Fibroblast of skin of left quadriceps (primary cell): ENCODE measurements around the gene MAMSTR.
"Not testable (repeated sequence)": the region's sequence is repeated elsewhere in the genome, so short reads cannot be mapped to it uniquely, and the experiment has no call there.

Experiments used
- DNase-seq, 2 experiments: peaks; one replicate each; pipeline ENCODE4 v3.0.0-alpha.2; 2013; ENCODE audit warnings: low read depth in 2 of 2

Gene MAMSTR

DNA sequence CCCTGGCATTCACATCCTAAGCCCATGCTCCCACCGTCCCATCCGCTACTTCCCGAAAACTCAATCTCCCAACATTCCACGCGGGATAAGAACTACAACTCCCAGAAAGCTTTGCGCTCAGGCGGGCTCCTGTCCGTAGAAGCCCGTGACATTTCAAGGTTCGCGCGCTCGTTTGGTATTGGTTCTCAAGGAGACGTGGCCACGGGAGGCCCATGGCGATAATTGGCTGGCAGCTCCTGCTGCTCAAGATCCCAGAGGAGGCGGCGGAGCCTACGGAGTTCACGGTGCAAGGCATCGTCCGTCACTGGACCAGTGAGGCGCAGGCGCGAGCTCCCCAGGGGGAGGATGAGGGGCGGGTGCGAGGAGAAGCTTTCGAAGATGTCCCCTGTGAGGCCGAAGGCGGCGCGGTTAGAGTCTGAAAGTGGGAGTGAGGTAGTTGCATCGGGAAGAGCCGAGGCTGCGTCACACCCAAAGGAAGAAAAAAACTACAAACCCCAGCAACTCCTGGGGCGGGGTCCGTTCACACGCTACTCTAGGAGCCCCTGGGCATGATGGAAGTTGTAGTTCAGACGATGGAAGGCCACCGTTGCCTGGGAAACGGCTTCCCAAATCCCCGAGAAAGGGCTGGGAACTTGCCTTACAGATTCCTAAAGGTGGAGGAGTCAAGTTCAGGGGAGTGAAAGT, 1.2 kb upstream of the MAMSTR start:
- peak; percentile 98 to 99 for DNase-seq

DNA sequence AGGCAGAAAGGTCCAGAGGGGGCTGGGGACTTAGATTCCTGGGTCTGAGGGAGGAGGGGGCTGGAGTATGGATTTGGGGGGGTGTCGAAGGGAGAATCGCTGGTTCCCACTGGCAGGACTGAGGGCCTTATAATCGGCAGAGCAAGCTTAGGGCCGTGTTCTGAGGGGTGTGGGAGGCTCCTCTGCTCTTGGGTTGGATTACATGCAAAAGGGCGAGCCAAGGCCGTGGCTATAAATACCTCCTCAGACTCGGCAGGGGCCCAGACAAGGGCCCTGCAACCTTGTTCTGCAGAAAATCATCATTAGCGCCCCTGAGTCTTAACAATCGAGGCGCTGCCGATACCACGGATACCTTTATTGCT, 707 bp upstream of the MAMSTR start:
- no peak for DNase-seq

DNA sequence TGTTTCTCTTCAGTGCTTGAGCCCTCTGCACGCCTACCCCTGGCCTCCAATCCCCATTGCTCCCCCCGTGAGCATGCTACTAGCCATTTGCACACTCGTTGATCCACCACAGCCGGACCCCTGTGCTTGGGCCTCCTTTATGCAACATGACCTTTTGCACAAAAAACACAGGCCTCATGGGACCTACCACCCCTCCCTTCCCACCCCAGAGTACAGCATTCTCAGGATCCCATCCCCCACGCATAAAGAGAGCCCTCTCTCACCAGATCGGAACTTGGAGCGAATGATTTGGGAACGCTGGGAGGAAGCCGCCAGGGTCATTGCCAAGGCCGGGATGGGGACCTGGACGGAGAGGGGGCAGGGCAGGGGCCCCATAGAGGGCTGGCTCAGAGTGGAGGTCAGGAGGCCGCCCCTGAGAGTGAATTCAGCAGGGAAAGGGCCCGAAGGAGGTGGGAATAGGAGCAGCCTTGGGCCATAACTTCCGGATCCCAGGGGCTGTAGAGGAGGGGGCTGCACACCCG, 754 bp downstream of the MAMSTR start:
- DNase-seq = no peak

DNA sequence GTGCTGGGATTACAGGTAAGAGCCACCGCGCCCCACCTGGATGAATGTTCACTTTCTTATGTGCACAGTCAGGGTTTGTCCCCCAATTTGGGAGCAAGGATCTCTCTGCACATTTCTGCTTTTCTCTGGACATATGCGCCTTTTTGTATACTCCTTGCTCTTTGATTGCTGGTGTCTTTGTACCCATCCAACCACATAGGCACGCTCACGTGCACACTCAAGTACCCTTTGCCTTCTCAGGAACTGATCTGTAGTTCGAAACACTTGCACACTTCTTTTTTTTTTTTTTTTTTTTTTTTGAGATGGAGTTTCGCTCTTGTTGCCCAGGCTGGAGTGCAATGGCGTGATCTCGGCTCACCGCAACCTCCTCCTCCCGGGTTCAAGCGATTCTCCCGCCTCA, 1.4 kb downstream of the MAMSTR start:
- not testable (repeated sequence) for DNase-seq

- peak; percentile 36 to 40 for DNase-seq
Observed at GRCh38 chr19:48716562-48717291, 2.8 kb downstream of the MAMSTR start.

- no peak for DNase-seq
Observed at GRCh38 chr19:48715681-48716171, 3.8 kb downstream of the MAMSTR start.

GRCh38 chr19:48714759-48715675, 4.5 kb downstream of the MAMSTR start:
- DNase-seq = no peak

DNA sequence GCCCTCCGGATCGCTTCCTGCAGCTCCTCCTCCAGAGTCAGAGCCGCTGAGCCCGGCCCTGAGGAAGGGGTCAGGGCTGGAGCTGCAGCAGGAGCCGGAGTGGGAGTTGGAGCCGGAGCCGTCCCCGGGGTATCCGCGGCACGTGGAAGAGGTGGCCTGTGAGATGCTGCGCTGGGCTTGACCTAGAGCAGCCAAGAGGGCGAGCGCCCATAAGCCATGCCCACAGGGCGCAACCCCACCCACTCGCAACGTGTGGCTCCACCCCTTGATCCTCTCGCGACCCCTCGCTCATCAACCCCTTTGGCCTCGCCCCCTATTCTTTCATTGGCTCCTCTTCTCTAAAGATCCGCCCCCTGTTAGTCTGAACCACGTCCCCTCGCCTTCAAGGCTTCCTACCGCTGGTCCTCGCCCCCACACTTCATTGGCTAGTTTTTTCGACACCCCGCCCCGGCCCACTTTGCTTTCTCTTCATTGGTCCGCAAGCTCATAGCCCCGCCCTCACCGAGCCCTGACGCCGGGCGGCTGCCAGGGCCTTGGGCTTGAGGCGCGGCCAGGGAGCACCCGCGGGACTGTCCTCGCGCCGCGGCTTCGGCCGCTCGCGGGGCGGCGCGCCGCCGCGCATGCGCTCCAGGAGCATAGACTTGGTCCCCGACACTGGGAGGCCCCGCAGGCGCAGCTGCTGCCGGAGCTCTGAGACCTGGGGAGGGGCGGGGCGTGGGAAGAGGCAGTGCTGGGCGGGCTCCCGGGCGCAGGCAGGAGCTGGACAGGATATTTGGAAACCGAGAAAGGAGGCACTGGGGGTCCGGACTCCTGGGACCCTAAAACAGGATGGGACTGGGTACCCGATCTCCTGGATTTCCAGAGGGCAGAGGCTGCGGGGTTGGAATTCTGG, 5.4 kb downstream of the MAMSTR start:
- peak; percentile 99 for DNase-seq

- no peak for DNase-seq
Observed at GRCh38 chr19:48713041-48713863, 6.3 kb downstream of the MAMSTR start.

DNA sequence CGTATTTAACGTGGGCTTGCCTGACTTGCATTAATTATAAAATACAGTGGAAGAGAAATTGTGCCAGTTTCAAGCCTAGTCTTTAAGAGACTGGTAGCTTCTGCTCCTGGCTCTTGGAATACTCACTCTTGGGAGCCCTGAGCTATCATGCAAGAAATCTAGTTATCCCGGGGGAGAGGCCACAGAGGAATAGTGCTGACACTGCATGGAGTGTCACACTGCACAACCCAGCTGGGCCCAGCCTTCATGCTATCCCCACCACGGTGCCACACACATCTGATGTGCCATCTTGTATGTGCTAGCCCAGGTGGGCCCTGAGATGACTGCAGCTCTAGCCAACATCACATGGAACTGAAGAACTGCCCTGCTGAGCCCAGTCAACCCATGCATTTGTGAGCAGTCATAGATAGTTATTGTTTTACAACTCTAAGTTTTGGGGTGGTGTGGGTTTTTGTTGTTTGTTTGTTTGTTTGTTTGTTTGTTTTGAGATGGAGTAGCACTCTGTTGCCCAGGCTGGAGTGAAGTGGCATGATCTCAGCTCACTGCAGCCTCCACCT, 8.3 kb downstream of the MAMSTR start:
- DNase-seq = no peak

DNA sequence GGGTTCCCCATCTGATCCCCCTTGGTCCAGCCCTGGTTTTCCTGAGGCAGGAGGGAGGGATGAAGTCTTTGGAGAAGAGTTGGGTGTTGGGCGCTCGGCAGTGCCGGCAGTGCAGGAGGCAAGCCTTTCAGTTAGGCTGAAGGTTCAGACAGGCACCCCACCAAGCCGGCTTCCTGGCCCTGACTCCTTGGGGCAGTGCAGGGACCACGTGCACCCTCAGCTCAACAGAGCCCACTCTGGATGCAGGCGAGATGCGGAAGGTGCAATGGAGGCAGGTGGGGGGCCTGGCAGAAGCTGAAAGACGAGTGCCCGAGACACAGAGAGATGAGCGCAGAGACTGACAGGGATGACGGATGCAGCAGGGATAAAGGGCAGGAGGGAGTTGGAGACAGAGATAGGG, 11.1 kb downstream of the MAMSTR start:
- DNase-seq = no peak

GRCh38 chr19:48705431-48705830, 14.1 kb downstream of the MAMSTR start:
- no peak for DNase-seq

- DNase-seq = no peak
Observed at GRCh38 chr19:48703316-48703715, 16.2 kb downstream of the MAMSTR start.

DNA sequence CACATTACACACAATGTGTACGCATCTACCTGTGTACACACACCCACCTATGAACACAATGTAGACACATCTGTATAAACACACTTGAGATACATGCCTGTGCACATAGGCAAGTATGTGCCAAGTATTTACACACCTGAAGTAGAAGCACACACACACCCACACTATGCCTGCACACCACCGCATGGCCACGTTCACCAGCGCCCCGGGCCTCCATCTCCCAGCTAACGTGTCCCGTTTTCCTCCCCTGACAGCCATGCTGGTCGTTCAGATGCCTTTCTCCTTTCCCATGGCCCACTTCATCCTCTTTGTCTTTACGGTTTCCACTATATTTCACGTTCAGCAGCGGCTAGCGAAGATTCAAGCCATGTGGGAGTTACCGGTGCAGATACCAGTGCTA, 16.8 kb downstream of the MAMSTR start:
- DNase-seq = no peak

DNA sequence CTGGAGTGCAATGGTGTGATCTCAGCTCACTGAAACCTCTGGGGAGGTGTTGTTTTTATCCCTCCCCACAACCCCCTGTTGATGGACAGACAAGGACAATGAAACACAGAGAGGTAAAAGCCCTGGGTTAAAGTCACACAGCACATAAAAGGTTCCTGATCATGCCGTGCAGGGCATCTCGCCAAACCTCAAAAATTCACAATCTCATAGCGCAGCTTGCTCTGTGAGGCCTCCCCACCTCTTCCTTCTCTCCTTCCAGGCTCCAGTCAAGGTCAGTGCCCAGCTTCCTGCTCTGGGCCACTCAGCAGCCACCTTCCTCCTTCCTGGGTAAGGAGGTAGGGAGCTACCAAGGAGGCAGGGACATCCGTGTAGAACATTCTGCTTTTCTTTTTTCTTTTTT, 21.5 kb downstream of the MAMSTR start:
- DNase-seq = peak; percentile 51 to 54

DNA sequence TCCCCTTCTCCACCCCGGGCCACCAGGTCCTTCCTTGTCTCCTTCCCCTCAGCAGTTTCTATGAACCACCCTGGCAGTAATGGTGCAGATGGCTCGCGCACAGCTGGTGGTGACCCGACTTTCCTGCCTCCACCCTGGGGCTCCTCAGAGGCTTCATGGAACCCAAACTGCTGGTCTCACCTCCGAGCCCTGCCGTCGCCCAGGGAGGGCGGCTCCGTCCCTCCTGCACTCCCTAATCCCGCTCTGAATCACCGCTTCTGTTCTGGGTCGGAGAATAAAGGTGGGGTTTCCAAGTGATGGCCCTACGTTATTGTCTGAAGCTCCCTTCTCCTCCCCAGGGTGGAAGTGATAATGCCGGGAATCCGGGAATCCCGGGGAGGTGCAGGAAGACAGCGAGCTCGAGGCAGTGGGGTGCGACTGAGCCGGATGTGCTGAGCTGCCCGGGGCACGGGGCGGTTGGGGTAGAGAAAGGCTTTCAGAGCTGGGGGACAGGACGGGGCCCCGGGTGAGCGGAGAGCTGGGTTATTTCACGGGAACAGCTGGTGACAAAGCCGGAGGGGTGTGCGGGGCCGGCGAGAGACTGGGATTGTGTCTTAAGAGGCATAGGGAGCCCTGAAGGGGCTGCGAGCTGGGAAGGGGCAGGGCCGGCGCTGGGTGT, 23.0 kb downstream of the MAMSTR start:
- no peak for DNase-seq

- DNase-seq = no peak
Observed at GRCh38 chr19:48695743-48696352, 23.7 kb downstream of the MAMSTR start, which contains the start of gene FUT2. Gene FUT2 (plus strand): TSS chr19:48695971. CDS start chr19:48702957, 6,986 bp downstream.

GRCh38 chr19:48693629-48694028, 25.9 kb downstream of the MAMSTR start:
- DNase-seq = not testable (repeated sequence)

- no peak for DNase-seq
Observed at GRCh38 chr19:48689449-48689848, 30.1 kb downstream of the MAMSTR start.
